Mesenteric fat pad (tissue), 1 donor: ENCODE data around the gene IKBKE. TPM values are rescaled to one million over a fixed set of nuclear protein-coding genes. Genes with fewer than 3 reads are reported as not detected.
A peak's percentile ranks its signal among the peaks of the same experiment; 100 is the strongest.

Experiments
- DNase-seq: peaks from one replicate; pipeline ENCODE4 v3.0.0-alpha.2; 2020; ENCODE audit warnings: low spot score
- long read RNA-seq: library from polyadenylated mRNA; unstranded; transcript quantifications from one replicate; pipeline ENCODE4 v2.0.0, GENCODE V29; 2020
- total RNA-seq: library from RNA; stranded (reverse); fragmentation: NEBNext Ultra II Directional; extraction: Animal tissue kit (Norgen Biotek cat#: 25700); gene quantifications from one replicate; pipeline ENCODE4 v1.2.1, GENCODE V29; 2021
- donor health status: DM: yes; HTN: yes; CAD: no.

Gene IKBKE
- total RNA-seq = 9.9 TPM
- long read RNA-seq, transcript IKBKE-203 (22 exons, 3,221 nt) = major isoform, 10 of 28 reads
- long read RNA-seq, partial matches to known transcripts = 3 of 28 reads
- long read RNA-seq, other reads (novel, unspliced or antisense) = 11 of 28 reads

DNA sequence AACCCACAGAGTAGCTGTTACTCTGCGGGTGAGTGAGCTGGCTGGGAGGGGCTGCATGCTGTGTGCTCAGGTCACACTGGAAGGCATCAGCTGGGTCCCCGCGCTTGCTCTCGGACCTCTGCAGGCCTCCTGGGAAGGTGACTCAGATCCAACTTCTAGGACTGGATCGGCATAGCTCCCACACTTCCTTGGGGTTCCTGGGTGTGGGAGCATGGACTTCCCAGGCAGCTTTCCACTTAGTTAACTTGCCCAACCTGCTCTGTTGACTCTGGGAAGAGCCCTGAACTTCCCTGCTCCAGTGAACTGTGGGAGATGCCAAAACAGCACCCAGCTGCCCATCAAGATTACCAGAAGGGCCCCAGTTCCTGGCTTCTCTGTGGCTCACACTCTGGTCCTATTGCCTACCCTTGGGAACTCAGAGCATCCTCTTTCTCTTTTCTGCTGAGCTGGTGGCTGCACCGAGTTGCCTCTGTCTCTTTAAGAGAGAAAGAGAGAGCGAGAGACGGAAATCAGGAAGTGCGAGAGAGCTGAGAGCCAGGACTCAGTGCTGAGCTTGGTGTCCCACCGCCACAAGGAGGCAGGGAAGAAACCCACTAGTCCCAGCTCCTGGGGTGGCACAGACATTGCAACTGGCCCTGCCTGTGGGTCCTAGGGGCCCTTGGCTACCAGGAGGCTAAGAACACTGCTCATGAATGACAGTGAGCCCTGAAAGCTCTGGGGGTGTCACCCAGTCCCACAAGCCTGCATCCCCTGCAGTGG, at the start of gene IKBKE:
IKBKE (plus strand) TSS at position 544 of the 759 bp plus-strand sequence. CDS start 2,752 bp downstream, outside the sequence.
- DNase-seq = no peak

- DNase-seq = no peak
These were observed 48.5 kb upstream of the IKBKE start for GRCh38 chr1:206421616-206422340.

GRCh38 chr1:206422525-206422924, 47.8 kb upstream of the IKBKE start:
- no peak for DNase-seq

GRCh38 chr1:206427291-206427690, 43.0 kb upstream of the IKBKE start:
- no peak for DNase-seq

GRCh38 chr1:206429421-206429820, 40.9 kb upstream of the IKBKE start:
- no peak for DNase-seq

GRCh38 chr1:206430031-206430983, 40.0 kb upstream of the IKBKE start:
- DNase-seq = no peak

- no peak for DNase-seq
These were observed 34.8 kb upstream of the IKBKE start for GRCh38 chr1:206435445-206435844.

DNA sequence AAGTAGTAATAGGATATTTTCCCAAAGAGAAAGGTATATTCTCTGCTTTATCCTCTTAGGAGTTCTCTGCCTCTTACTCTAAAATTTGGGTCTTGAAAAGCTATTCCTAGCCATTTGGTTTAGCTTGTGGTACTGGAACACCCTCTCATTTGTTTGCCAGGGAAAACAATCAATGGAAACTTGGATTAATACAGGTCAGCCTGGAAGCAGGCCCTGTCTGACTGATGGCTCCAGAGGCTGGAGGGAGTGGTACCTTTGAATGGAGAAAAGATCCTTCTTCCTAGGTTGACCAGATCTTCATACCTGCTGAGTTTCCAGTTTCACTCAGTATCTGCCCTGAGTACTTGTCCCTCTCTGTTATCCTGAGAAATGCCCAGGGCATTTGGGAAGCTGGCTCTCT, 31.7 kb upstream of the IKBKE start:
- DNase-seq = no peak

- no peak for DNase-seq
These were observed 31.1 kb upstream of the IKBKE start for GRCh38 chr1:206439205-206439604.

- DNase-seq = peak; percentile 85
These were observed 28.8 kb upstream of the IKBKE start for GRCh38 chr1:206441336-206441967.

DNA sequence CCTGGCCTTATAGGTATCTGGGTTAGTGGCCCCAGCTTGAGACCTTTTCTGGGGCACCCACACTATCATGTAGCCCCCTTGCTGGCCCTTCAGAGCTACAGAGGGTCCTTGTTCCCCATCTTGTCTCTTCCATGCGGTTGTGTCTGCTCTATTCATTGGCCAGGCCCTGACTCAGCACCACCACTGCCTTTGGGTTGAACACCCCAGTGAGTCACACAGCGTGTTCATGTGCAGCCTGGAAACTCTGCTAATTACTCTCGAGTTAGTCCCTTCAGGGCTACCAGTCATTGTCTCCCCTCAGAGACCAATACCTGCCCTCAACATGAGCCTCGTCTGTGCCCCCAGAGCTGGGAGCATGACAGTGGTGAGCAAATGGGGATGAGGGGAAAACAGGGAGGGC, 28.2 kb upstream of the IKBKE start:
- peak; percentile 9 for DNase-seq

GRCh38 chr1:206445116-206445515, 25.2 kb upstream of the IKBKE start:
- peak; percentile 76 for DNase-seq

DNA sequence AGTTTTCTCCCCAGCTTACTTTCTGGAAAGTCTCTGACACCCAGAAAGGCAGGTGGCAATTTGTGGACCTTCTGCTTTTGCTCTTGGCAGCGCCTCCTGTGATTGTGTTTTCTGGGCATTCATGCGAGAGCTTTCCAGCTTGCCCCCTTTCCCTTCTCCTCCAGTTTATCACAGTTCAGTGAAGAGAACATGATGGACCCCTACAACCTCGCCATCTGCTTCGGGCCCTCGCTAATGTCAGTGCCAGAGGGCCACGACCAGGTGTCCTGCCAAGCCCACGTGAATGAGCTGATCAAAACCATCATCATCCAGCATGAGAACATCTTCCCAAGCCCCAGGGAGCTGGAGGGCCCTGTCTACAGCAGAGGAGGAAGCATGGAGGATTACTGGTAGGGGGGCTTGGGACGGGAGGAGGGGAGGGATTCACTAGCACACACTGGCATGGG, 24.3 kb upstream of the IKBKE start:
- DNase-seq = peak; percentile 39

GRCh38 chr1:206446688-206447421, 23.4 kb upstream of the IKBKE start:
- no peak for DNase-seq

DNA sequence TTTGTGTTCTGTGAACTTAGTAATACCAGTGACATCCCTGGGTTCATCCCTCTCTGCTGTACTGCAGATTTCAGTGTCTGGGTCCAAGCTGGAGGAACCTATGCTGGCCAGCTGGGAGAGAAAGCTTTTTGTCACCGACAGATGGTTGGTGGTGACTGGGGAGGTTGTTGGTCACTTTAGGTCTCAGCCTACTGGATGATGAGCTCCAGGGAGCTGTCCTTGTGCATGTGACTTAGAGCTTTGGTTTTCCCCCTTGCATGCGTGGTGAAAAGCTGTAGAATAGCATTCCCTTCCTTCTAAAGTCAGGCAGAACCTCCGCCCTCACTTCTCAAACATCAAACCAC, 22.9 kb upstream of the IKBKE start:
- peak; percentile 39 for DNase-seq

- DNase-seq = peak; percentile 37
These were observed 22.5 kb upstream of the IKBKE start for GRCh38 chr1:206447792-206448191.

DNA sequence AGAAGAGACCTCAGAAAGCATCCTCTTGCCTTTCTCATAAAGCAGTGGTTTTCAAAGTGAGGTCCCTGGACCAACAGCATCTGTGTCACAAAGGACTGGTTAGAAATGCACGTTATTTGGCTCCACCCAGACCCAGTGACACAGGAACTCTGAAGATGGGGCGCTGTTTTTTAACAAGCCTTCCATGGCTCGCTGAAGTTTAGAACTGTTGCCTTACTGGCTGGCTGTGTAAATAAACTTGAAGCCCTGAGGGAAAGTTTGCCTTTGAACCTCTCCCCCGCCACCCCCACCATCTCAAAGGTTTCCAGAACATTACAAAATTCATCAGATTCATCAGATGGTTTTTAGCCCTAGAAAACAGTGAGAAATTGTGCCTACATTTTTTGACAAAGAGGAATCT, 21.8 kb upstream of the IKBKE start:
- DNase-seq = no peak

GRCh38 chr1:206449565-206449964, 20.7 kb upstream of the IKBKE start:
- DNase-seq = no peak

GRCh38 chr1:206450281-206450680, 20.0 kb upstream of the IKBKE start:
- DNase-seq = peak; percentile 24

GRCh38 chr1:206451134-206451686, 19.1 kb upstream of the IKBKE start:
- DNase-seq = peak; percentile 30
